ENCODE measurements around the gene MKI67. TPM values are rescaled to one million over a fixed set of nuclear protein-coding genes. Genes with fewer than 3 reads are reported as not detected.

MKI67 gene
- total RNA-seq, 1 donor from 2014 or later = 0.26 TPM

DNA sequence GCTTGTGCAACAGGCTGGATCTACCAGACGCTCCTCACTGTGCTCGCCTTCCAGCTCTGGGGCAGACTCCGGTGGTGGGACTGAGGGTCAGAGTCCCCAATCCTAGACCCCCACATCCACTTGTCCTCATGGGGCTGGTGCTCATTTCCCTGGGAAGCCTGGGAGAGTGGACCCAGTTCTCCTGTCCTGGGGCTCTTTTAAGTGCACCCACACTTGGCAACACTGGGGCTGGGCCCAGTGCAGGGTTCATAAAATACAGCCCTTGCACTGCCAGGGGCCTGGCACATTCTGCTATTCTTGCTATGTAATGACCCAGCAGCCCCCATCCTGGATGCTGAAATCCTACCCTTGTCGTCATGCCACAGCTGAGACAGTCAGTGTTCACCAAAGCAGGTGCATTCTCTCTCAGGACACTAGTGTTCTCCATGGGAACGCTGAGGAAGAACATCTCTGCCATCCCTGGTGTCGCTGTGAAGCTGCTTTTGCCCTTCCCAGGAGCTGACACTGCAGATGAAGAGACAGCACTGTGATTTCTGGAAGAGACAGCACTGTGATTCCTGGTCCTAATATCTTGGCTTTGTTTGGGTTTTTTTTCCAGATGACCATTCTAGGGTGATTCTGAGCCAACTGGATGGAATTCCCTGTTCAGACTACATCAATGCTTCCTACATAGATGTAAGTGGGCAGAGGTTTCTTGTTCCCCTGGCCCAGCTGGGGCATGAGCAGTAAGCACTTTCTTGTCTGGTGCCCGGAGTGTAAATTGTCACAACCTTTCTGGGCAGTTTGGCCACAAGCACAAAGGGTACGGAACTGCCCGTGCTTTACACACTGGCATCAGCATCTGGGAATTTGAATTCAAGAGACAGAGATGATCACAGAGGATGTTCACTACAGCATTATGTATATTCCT is 65.6 kb downstream of the MKI67 start:
- FAIRE-seq (no peak), DNase-seq (ENCODE audit: low read depth) (no peak)
- H3K27me3 ChIP-seq (ENCODE audit: control insufficient read depth, insufficient read depth, low read length) = no peaks in the 10 kb centered on the region
- TF ChIP-seq, protein P1, sequence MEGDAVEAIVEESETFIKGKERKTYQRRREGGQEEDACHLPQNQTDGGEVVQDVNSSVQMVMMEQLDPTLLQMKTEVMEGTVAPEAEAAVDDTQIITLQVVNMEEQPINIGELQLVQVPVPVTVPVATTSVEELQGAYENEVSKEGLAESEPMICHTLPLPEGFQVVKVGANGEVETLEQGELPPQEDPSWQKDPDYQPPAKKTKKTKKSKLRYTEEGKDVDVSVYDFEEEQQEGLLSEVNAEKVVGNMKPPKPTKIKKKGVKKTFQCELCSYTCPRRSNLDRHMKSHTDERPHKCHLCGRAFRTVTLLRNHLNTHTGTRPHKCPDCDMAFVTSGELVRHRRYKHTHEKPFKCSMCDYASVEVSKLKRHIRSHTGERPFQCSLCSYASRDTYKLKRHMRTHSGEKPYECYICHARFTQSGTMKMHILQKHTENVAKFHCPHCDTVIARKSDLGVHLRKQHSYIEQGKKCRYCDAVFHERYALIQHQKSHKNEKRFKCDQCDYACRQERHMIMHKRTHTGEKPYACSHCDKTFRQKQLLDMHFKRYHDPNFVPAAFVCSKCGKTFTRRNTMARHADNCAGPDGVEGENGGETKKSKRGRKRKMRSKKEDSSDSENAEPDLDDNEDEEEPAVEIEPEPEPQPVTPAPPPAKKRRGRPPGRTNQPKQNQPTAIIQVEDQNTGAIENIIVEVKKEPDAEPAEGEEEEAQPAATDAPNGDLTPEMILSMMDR (IDR thresholded peaks at IDR 0.05; ENCODE audit: insufficient read depth, low read length, severe bottlenecking) = no peak
- H3K4me3 ChIP-seq (ENCODE audit: low read depth, low read length) = no peak overlapping the region
- peaks cover 19% of the 10 kb centered on the region for H3K36me3 ChIP-seq (ENCODE audit: control insufficient read depth, insufficient read depth, low read length)

DNA sequence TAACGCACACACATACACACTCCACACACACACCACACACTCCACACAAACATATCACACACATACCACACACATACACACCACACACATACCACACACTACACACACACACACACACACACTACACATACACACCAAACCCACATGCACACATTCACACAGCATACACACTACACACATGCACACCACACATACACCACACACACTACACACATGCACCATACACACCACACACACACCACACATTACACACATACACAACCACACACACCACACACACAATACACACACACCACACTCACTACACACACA is 66.3 kb downstream of the MKI67 start:
- TF ChIP-seq, protein P1 (IDR thresholded peaks at IDR 0.05; ENCODE audit: insufficient read depth, low read length, severe bottlenecking) = no peak
- H3K27me3 ChIP-seq (ENCODE audit: control insufficient read depth, insufficient read depth, low read length) = no peaks in the 10 kb centered on the region
- H3K36me3 ChIP-seq (ENCODE audit: control insufficient read depth, insufficient read depth, low read length) = peaks cover 20% of the 10 kb centered on the region
- peak; percentile 100 for FAIRE-seq
- no peak overlapping the region for H3K4me3 ChIP-seq (ENCODE audit: low read depth, low read length)
- no peak for DNase-seq (ENCODE audit: low read depth)

DNA sequence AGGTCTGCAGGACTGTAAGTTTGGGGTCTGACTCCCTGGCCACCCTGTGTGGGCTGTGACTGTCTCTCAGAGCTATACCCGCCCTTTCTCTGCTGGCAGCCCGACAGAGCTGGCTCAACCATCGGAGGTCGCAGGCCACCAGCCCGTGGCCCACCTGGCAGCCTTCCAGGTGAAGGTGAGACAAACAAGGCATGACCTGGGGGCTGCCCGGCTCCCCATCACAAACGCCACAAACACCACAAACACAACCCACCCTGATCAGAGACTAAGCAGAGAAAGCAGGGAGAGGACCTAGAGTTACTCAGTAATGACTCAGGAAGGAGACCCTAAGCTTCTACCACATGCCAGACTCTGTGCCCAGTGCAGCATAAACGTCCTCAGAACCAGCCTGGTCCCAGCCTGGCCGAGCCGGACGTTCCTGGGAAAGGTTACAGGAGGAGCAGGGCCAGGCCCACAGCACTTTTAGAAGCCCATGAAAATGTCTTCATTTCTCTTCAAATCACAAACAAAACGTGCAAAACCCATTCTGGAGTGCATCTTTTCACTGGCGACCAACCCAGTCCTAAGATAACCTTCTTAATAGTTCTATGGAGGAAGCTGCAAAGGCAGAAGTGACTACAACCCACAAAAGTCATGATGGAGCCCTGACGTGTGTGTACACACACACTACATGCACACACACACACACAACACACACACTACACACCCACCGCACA is 66.8 kb downstream of the MKI67 start:
- TF ChIP-seq, protein P1 (IDR thresholded peaks at IDR 0.05; ENCODE audit: insufficient read depth, low read length, severe bottlenecking) = no peak
- DNase-seq (ENCODE audit: low read depth) (no peak), FAIRE-seq (no peak)
- peaks cover 22% of the 10 kb centered on the region for H3K36me3 ChIP-seq (ENCODE audit: control insufficient read depth, insufficient read depth, low read length)
- no peaks in the 10 kb centered on the region for H3K27me3 ChIP-seq (ENCODE audit: control insufficient read depth, insufficient read depth, low read length)
- no peak overlapping the region for H3K4me3 ChIP-seq (ENCODE audit: low read depth, low read length)

DNA sequence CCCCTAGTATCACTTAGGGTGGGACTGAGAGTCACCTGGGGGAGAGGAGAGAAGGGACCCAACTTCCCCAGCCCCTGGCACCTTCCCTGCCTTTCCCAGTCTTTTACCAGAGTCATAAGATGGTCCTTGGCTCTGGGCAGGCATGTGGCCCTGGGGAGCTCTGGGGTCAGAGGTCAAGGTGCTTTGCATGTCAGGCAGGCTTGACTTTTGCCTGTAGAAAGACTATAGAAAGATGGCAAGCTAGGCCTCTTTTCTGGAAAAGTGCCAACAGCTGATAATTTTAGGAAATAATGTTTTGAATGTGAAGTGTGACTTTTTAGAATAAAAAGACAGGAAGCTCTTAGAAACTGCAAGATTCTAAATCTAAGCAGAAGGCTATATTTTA is 67.5 kb downstream of the MKI67 start:
- TF ChIP-seq, protein P1 (IDR thresholded peaks at IDR 0.05; ENCODE audit: insufficient read depth, low read length, severe bottlenecking) = no peak
- Histone ChIP-seq H3K4me3 (ENCODE audit: low read depth, low read length) (no peak overlapping the region), H3K36me3 (ENCODE audit: control insufficient read depth, insufficient read depth, low read length) (peaks cover 23% of the 10 kb centered on the region), H3K27me3 (ENCODE audit: control insufficient read depth, insufficient read depth, low read length) (no peaks in the 10 kb centered on the region)
- no peak for DNase-seq (ENCODE audit: low read depth)
- no peak for FAIRE-seq

DNA sequence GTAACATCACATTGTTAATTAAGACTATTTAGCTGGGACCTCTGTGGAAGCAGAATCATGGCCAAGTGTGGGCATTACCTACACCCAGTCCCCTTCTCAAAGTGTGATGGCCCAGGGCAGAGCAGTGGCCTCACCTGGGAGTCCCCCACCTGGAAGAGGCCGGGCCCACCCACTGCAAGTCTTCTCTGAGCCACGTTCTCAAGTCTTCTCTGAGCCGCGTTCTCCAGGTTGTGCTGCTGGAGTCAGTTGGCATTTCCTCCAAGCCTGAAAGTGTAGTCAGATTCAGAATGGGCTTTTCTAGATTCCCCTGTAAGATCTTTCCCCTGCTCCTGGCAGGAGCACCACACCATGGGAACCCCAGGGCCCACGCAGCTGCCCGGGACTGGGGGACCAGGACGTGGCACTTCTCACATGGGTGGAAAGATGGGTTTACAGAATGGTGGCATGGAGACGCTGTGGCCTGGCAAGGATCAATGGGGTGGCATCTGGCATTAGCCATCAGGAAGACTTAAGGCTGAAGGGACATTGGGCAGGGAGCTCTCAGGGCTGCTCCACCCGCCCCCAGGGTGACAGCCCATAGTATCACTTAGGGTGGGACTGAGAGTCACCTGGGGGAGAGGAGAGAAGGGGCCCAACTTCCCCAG is 68.0 kb downstream of the MKI67 start:
- TF ChIP-seq, protein P1 (IDR thresholded peaks at IDR 0.05; ENCODE audit: insufficient read depth, low read length, severe bottlenecking) = no peak
- FAIRE-seq (no peak), DNase-seq (ENCODE audit: low read depth) (no peak)
- no peak overlapping the region for H3K4me3 ChIP-seq (ENCODE audit: low read depth, low read length)
- no peaks in the 10 kb centered on the region for H3K27me3 ChIP-seq (ENCODE audit: control insufficient read depth, insufficient read depth, low read length)
- H3K36me3 ChIP-seq (ENCODE audit: control insufficient read depth, insufficient read depth, low read length) = peaks cover 23% of the 10 kb centered on the region
